Left hindlimb (tissue), 1 donor: ENCODE data around the gene TERC.
A peak's percentile ranks its signal among the peaks of the same experiment; 100 is the strongest.
"Not testable (repeated sequence)": the region's sequence is repeated elsewhere in the genome, so short reads cannot be mapped to it uniquely, and the experiment has no call there.

Experiments
- DNase-seq: peaks from one replicate; pipeline ENCODE4 v3.0.0-alpha.2; 2018

Gene TERC

DNA sequence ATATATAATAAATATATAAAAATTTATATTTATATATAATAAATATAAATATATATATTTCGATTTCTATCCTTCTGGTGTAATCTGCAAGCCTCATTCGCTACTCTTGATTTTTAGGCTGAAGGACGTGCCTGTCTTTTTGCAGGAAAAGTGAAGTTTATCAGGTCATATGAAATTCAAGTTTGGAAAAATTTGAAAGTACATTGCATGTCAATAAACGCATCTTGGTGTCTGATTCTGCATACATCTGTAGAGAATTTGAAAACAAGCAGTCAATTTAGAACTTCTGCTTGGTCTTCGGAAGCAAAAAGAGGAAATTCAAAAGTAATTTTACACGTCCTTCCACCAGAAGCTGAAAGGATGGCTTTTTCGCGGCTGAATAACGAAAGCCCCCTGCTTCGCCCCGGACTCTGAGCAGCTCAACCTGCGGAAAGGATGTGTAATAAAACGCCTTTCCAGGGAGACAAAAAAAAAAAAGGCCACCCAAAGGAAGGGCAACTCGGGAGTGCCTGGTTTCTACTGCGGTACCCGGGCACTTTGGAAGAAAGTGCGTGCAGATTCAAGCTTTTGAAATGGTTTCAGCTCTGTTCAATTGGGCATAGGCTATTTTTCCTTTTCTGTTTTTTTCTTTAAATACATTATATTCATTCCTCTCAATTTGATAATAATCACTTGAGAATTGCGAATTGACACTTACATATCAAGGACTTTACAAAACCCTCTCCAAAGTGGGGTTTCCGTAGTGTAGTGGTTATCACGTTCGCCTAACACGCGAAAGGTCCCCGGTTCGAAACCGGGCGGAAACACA lies 6.8 kb upstream of the TERC start:
- peak; percentile 74 for DNase-seq

DNA sequence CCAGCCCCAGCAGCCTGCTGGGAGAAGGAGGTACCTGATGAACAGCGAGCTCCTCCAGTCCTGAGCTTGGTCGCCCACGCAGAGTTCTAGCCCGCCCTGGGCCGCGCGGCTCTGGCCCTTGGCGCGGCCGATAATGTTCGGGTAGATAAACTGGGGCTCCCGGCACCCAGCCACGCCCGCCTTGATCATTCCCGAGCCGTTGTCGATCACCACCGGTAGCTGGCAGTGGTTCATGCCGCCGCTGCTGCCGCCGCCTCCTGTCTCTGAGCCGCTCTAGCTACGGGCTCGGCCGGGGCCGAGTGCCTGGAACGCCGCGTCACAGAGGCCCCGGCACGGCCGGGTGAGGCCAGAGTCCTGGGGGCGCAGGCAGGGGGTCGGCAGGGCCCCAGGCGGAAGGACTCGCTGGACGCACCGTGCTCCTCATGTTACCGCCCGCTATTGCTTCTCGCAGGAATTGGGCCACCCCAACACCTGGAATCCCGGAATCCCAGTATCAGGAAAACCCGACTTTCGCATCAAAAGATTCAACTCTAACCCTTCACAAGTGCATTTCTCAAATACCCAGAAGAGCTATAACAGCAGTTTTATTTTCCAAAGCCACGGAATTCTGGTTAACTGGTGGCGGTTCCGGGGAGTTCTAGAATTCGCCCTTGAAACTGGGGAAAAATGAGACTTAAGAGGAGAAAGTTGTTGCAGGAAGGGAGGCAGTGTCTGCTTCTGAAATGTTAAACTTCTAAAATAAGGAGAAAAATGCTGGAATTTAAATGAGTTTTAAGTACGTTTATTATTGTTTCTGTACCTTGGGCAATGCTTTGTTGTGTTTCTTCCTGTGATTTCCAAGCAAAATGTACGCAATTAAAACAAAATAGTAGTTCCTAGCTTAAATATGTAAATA lies 4.7 kb upstream of the TERC start, which contains the start of gene ACTRT3:
Gene ACTRT3, minus strand, starts transcription at position 275 of the 895 bp plus-strand sequence. Its CDS starts 41 bp downstream, at position 234.
- DNase-seq, result peak; percentile 81

DNA sequence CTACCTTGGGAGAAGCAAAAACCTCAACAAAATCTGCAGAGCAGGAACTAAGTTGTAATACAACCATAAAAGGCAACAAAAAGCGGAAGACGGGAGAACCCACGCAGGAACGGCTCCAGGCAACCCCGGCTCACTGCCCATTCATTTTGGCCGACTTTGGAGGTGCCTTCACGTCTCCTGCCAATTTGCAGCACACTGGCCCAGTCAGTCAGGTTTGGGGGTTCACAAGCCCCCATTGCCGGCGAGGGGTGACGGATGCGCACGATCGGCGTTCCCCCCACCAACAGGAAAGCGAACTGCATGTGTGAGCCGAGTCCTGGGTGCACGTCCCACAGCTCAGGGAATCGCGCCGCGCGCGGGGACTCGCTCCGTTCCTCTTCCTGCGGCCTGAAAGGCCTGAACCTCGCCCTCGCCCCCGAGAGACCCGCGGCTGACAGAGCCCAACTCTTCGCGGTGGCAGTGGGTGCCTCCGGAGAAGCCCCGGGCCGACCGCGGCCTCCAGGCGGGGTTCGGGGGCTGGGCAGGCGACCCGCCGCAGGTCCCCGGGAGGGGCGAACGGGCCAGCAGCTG lies 463 bp downstream of the TERC start:
- peak; percentile 71 for DNase-seq

DNA sequence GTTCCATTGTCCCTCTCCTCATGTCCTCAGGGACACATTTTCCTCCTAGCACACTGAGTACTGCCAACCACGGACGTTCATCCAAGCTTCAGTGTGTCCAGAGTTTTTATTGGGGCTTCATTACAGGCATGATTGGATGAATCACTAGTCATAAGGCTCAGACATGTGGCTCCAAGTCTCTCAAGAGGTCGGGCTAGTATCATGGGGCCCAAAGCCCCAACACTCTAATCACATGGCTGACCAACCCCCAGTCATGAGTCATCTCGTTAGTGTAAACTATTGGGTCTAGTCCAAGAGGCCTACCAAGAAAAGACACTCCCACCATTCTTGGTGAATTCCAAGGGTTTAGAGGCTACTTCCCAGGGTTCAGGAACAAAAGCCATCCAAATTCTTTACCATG lies 4.4 kb downstream of the TERC start:
- DNase-seq, result no peak

DNA sequence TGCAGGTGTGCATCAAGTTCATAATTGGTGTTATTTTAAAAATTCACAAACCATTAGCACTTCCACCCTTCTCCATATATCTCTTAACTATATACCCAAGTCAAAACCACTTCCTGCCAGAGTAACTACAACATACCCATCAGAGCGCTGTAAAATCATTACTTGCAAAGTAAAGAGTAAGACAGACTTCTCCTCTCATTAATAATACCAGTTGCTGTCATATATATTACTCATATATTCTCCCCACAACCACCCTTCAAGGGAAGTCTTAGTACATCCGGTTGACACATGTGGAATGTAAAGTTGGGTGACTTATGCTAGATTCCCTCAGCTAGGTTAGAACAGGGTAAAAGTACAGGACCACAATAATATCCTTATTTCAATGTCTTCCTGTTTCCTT lies 5.6 kb downstream of the TERC start:
- DNase-seq, result no peak

DNA sequence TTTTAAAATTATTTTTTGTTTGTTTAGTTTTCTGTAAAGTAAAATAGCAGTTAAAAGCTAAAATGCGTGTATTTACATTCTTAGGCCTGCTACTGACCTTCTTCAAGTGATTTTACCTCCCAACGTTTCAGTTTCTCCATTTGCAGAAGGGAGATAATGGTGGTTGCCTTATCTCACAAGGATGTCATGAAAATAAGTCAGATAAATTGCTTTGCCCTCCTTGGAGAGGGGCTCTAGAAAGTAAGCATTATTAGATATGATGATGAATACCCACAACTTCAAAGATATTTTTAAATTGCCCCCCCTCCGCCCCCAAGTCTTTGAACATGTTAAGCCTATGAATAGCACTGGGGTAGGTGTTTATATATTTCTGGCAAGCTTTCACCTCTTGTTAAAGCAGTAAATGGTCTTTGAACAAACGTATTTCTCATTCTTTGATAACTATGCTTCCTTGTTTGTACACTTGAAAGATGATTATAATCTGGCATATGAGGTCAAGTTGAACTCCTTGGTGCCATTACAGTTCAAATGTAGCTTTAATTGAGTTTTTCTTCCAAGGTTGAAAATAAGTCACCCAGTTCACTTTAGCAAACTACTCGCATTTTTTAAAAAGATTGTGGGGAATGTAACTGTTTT lies 6.4 kb downstream of the TERC start:
- DNase-seq, result no peak

DNA sequence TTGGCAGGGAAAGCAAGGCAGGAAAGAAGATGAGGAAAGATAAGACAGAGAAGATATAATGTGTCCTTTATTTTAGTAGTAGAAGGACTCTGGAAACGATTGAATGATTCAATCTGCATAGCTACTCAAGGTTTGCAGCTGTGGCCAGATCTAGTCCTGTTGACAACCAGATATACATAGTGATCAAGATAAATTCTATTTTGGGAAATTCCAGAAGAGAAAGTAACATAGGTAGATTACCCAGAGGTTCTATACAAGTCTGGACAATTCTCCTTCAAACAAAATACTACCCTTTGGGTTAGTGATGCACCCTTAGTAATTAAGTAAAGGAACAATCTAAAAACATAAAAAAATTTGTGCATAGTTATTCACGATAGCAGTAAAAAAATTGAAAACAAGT lies 9.4 kb downstream of the TERC start:
- no peak for DNase-seq

DNA sequence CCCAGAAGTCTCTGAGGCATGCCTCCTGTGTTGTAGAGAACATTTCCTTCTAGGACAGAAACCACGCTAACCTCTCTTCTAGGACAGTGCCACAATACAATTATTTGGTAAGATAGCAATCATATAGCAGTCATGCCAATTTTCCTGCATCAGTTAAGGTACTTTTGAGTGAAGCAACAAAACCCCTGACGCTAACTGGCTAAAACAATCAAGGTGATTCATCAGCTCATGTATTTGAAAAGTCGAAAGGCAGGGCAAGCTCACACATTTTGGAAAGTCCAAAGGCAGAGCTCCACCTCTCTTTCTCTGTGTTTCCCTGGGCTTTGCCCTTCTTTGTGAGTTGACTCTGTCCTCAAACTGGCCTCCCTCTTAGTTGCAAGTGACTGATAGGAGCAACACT lies 10.1 kb downstream of the TERC start:
- no peak for DNase-seq

DNA sequence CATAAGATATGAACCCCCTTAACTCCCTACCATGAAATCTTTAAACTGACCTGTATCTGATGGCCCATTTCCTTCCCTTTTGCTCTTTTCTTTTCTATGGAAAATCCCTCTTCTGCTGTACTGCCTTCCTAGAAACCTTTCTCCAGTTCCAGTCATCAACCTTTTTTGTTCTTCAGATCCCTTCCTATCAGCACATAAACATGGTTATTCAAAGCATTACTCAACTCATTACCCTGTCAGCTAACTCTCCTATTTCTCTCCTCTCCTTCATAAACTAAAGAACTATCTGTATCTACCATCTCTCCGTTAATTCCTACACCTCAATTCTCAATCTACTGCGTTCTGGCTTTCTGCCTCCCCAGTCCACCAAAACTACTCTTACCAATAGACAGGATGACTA lies 13.0 kb downstream of the TERC start:
- DNase-seq, result no peak

DNA sequence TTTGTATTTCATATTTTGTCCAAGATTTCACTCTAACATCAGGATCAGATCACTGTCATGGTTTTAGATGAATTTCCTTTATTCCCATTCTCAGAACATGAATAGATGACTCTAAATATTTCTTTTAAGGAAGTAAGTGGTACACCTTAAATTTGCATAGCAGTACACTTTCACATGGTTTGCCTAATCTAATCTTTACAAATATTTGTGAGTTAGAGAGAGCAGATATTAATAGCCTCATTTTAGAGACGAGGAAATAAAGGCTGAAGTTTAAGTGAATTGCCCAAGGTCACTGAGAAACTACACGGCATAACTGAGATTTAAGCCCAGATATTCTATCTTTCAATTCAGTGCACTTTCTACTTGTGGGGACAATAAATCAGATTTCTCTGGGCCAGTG lies 14.2 kb downstream of the TERC start:
- no peak for DNase-seq

DNA sequence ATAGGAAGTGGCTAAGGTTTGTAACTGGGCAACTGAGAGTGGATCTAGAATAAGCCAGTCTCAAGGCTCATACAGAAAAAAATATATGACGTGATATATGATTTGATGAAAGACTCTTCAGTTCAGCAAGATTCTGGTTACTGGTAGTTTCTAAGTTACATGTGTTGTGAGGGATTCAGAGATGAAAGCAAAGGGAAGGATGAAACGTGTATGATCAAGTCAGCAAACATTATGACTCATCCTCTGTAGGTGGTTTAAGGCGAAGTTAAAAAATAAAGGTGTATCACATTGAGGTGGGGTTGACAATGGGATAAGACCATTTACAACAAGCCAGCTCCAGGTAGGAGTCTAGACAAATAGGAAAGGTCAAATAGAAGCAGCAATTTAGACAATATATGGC lies 16.2 kb downstream of the TERC start:
- no peak for DNase-seq

DNA sequence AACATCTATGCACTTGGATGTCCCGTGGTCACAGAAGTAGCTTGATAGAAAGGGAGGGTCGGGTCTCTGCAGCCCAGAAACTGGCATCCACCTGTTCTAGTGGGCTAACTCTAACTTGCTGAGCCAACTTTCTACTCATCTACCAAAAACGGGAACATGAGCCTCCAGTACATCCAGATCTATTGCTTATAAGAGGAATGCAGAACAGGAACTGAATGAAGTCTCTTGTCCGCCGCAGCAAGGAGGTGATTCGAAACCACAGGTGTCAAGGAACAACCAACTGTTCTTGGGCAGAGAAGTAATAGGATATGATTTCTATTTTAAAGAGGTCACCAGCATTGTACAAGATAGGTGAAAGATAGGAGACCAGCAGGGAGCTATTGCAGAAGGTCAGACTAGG lies 17.9 kb downstream of the TERC start:
- no peak for DNase-seq

DNA sequence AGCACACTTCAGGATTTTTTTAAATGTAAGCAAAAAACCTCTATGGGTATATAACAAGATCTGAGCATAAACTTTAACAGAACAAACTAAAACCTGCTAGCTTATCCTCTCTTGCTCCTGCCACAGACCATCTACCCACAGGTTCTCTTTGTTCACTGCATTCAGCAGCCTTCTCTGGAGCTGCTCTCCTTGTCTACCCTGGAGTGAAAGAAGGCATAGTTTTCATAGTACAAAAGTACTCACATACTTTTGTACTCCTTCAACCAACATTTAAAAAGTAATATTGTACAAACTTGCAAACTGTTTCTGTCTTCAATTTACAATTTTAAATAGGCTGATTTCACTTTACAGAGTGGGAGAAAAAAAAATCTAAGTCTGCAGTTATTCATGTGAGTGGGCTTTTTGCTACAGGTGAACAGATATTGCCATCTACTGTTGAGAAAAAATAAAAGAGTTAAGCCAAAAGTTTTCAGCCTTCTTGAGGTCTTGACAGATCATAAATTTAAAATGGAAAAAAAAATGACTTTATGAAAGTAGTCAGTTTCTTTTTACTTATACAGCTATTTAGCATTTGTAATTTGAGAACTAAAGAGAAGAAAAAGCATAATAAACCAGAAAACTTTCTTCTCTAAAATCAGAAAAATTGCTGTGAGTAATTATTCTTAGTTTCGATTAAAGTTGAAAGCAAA lies 20.4 kb downstream of the TERC start:
- DNase-seq, result no peak

DNA sequence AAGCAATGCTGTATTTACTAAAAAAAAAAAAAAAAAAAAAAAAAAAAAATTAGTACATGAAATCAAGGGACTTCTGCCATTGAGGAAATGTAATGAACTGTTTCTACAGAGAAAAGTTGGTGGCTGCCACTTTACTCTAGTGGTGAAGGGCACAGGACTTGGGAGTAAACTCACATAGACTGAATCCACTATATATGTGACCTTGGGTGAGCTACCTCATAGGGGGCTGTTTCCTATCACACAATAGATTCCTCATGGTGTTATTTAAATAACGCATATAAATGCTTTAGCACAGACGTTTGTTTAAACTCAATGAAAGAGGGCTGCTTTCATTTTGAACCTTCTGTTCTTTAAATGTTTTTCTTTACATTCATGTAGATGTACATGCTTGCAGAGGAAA lies 25.8 kb downstream of the TERC start:
- DNase-seq, result no peak

DNA sequence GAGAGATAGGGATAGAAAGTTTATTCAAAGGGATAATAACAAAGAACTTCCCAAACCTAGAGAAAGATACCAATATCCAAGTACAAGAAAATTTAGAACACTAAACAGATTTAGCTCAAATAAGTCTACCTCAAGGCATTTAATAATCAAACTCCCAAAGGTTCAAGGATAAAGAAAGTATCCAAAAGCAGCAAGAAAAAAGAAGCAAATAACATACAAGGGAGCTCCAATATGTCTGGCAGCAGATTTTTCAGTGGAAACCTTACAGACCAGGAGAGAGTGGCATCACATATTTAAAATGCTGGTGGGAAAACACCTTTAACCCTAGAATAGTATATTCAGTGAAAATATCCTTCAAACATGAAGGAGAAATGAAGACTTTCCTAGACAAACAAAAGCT lies 33.0 kb downstream of the TERC start:
- not testable (repeated sequence) for DNase-seq

DNA sequence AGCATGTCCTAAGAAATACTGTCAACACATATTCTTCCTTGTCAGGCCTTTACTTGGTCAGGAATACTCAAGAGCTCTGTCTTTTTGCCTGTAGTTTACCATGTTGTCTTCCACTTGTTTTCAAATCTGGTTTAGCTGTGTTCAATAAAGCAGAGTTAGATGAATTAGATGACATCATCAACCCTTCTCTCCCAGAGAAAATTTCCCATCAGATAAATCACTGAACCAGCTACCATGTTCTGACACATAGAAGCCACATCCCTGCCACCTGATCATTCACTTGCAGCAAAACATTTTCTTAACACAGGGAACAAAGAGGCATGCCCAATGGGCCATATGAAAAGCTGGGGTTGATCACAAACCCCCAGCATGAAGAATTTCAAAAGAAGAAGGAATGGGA lies 42.1 kb downstream of the TERC start:
- DNase-seq, result no peak

DNA sequence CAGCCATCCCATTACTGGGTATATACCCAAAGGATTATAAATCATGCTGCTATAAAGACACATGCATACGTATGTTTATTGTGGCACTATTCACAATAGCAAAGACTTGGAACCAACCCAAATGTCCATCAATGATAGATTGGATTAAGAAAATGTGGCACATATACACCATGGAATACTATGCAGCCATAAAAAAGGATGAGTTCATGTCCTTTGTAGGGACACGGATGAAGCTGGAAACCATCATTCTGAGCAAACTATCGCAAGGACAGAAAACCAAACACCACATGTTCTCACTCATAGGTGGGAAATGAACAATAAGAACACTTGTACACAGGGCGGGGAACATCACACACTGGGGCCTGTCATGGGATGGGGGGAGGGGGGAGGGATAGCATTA lies 46.4 kb downstream of the TERC start:
- DNase-seq, result not testable (repeated sequence)
